OCI-LY7 (cell line): ENCODE results near the gene PDE12. TPM values are rescaled to one million over a fixed set of nuclear protein-coding genes. Genes with fewer than 3 reads are reported as not detected.

Experiments used
- BruUV-seq: library from RNA; stranded (reverse); fragments of 400-500 nt; replicated peaks from 2 replicates; lab custom pipeline; 2021; lab: Mats Ljungman, UMichigan
- CTCF ChIA-PET: fragments of 300-600 bp; sonication (Branson Sonifier 250); formaldehyde crosslinking; loops from one replicate; lab custom pipeline; 2022; ENCODE audit warnings: antibody characterized with exemption; ENCODE audit not compliant: unreplicated experiment; lab: Charles Lee
- POLR2A ChIA-PET: fragments of 300-600 bp; sonication (Branson Sonifier 250); formaldehyde crosslinking; loops from one replicate; lab custom pipeline; 2022; ENCODE audit warnings: antibody characterized with exemption; lab: Charles Lee
- DNase-seq: peaks from one replicate; pipeline ENCODE4 v3.0.0-alpha.2; 2015; ENCODE audit warnings: low spot score
- H2AFZ ChIP-seq: fragments of 200-600 bp; sonication (generic), shearing (Covaris generic); 2 replicates; pipeline ENCODE4 v1.6.1; 2014; ENCODE audit warnings: mild to moderate bottlenecking, antibody characterized with exemption, low read length, moderate library complexity
- H3K27ac ChIP-seq: fragments of 200-600 bp; sonication (generic); 2 replicates; pipeline ENCODE4 v1.5.1; 2014; ENCODE audit warnings: mixed run types, low read depth, mild to moderate bottlenecking, moderate library complexity, low read length, inconsistent platforms; ENCODE audit not compliant: poor library complexity, severe bottlenecking
- H3K36me3 ChIP-seq: fragments of 200-600 bp; sonication (generic); 2 replicates; pipeline ENCODE4 v1.6.1; 2014; ENCODE audit warnings: mild to moderate bottlenecking, antibody characterized with exemption, low read length, moderate library complexity, mixed read lengths; ENCODE audit not compliant: insufficient read depth
- H3K4me1 ChIP-seq: fragments of 200-600 bp; sonication (generic); 2 replicates; pipeline ENCODE4 v1.5.1; 2014; ENCODE audit warnings: mild to moderate bottlenecking, low read length; ENCODE audit not compliant: insufficient read depth, poor library complexity, severe bottlenecking
- H3K4me2 ChIP-seq: fragments of 200-600 bp; sonication (generic); 2 replicates; pipeline ENCODE4 v1.6.1; 2014; ENCODE audit warnings: mild to moderate bottlenecking, low read length
- H3K4me3 ChIP-seq: fragments of 200-600 bp; sonication (generic); 2 replicates; pipeline ENCODE4 v1.5.1; 2014; ENCODE audit warnings: mild to moderate bottlenecking, low read depth, low read length; ENCODE audit not compliant: poor library complexity, severe bottlenecking
- H3K79me2 ChIP-seq: fragments of 200-600 bp; sonication (generic); 2 replicates; pipeline ENCODE4 v1.6.1; 2016; ENCODE audit warnings: low read depth, mild to moderate bottlenecking, low read length, moderate library complexity, mixed read lengths; ENCODE audit not compliant: insufficient read depth
- H3K9me2 ChIP-seq: fragments of 200-600 bp; sonication (generic); 2 replicates; pipeline ENCODE4 v1.6.1; 2016; ENCODE audit warnings: mild to moderate bottlenecking, low read length, mixed read lengths; ENCODE audit not compliant: insufficient read depth
- H3K9me3 ChIP-seq: fragments of 200-600 bp; sonication (generic); 2 replicates; pipeline ENCODE4 v1.6.1; 2014; ENCODE audit warnings: mild to moderate bottlenecking, mixed run types, low read length, mixed read lengths
- H4K20me1 ChIP-seq: fragments of 200-600 bp; sonication (generic); 2 replicates; pipeline ENCODE4 v1.6.1; 2014; ENCODE audit warnings: mild to moderate bottlenecking, antibody characterized with exemption, low read length, moderate library complexity, mixed read lengths; ENCODE audit not compliant: insufficient read depth
- CTCF ChIP-seq: fragments of 200-600 bp; sonication (generic); conservative IDR thresholded peaks from 2 replicates; pipeline ENCODE4 v1.5.1; 2014; ENCODE audit warnings: mild to moderate bottlenecking, antibody characterized with exemption, low read length, moderate library complexity, mixed read lengths
- EZH2phosphoT487 ChIP-seq: fragments of 200-600 bp; sonication (generic); IDR thresholded peaks from 2 replicates; pipeline ENCODE4 v1.6.1; 2018; ENCODE audit warnings: low read depth, borderline replicate concordance, mild to moderate bottlenecking, mixed run types, antibody characterized with exemption, low read length, moderate library complexity, mixed read lengths
- intact Hi-C: fragments of 100-400 bp; cut with micrococcal nuclease; formaldehyde crosslinking; loops from one replicate; pipeline ENCODE4 v1.10.0; 2022; ENCODE audit not compliant: unreplicated experiment
- total RNA-seq, 2 experiments: library from RNA; depleted of rRNA in 1 of 2; stranded (reverse); fragments of >200 nt in 1 of 2; shearing (Covaris generic) in 1 of 2; gene quantifications; 2 replicates each; pipeline ENCODE4 v1.2.3, GENCODE V29; 2014 to 2022

The PDE12 gene
- total RNA-seq, 2 experiments from 2014 or later = 19.3 to 29.7 TPM

GRCh38 chr3:57594144-57594543 lies 38.1 kb downstream of the PDE12 start:
- Histone ChIP-seq H3K9me3 (0 out of 2 replicates have a peak, but pooled peaks cover 4% of the 10 kb centered on the region), H3K79me2 (peaks cover 89% of the 10 kb centered on the region), H3K4me2 (peak overlapping the region; percentile 94), H4K20me1 (peaks cover 32% of the 10 kb centered on the region), H3K27ac (no peak overlapping the region), H3K4me3 (no peak overlapping the region), H3K4me1 (peaks cover 27% of the 10 kb centered on the region), H2AFZ (no peak overlapping the region), H3K36me3 (peaks cover 54% of the 10 kb centered on the region), H3K9me2 (no peaks in the 10 kb centered on the region)
- no peak for TF ChIP-seq EZH2phosphoT487
- TF ChIP-seq CTCF = no peak
- CTCF ChIA-PET = no interaction called here
- BruUV-seq = no TSS peak
- no peak for DNase-seq
- intact Hi-C loops = no loop called here
- POLR2A ChIA-PET = interaction anchor here (0.7 to 0.8 kb wide), 2 partner anchors 17 to 577 kb away, joined by 3 read pairs; no protein-coding TSS in a partner anchor

GRCh38 chr3:57594576-57594975 lies 38.5 kb downstream of the PDE12 start:
- CTCF ChIA-PET = no interaction called here
- POLR2A ChIA-PET = interaction anchor here (0.7 to 0.8 kb wide), 2 partner anchors 18 to 578 kb away, joined by 3 read pairs; no protein-coding TSS in a partner anchor
- 0 out of 2 replicates have a peak, but pooled peaks cover 4% of the 10 kb centered on the region for H3K9me3 ChIP-seq
- H2AFZ ChIP-seq = no peak overlapping the region
- H3K9me2 ChIP-seq = no peaks in the 10 kb centered on the region
- DNase-seq = no peak
- H3K4me1 ChIP-seq = peaks cover 32% of the 10 kb centered on the region
- peaks cover 89% of the 10 kb centered on the region for H3K79me2 ChIP-seq
- peaks cover 52% of the 10 kb centered on the region for H3K36me3 ChIP-seq
- no TSS peak for BruUV-seq
- H3K4me3 ChIP-seq = peak overlapping the region; percentile 90
- H3K27ac ChIP-seq = no peak overlapping the region
- intact Hi-C loops = no loop called here
- H4K20me1 ChIP-seq = peaks cover 32% of the 10 kb centered on the region
- H3K4me2 ChIP-seq = peak overlapping the region; percentile 94
- TF ChIP-seq CTCF = no peak
- no peak for TF ChIP-seq EZH2phosphoT487

GRCh38 chr3:57596495-57597126 lies 40.5 kb downstream of the PDE12 start:
- Histone ChIP-seq H3K27ac (peak overlapping the region; percentile 69), H3K9me2 (no peaks in the 10 kb centered on the region), H3K4me3 (peak overlapping the region; percentile 90), H3K79me2 (peaks cover 71% of the 10 kb centered on the region), H2AFZ (peak overlapping the region; percentile 40; the same call in 1 of the 2 replicates), H3K9me3 (no peaks in the 10 kb centered on the region), H3K4me2 (peak overlapping the region; percentile 94), H3K4me1 (peaks cover 32% of the 10 kb centered on the region), H3K36me3 (peaks cover 41% of the 10 kb centered on the region), H4K20me1 (peaks cover 32% of the 10 kb centered on the region)
- BruUV-seq = no TSS peak
- intact Hi-C loops = loop anchor here (1.0 to 2.0 kb wide), 4 partner anchors 39 to 368 kb away; partner anchors contain the start of gene SLMAP
- POLR2A ChIA-PET = interaction anchor here (0.7 to 2.1 kb wide), 6 partner anchors 14 to 162 kb away, joined by 3 to 7 read pairs (median 6); partner anchors contain the start of gene PDE12
- TF ChIP-seq EZH2phosphoT487 (no peak), CTCF (no peak)
- CTCF ChIA-PET = interaction anchor here (0.6 kb wide), 1 partner anchor 864 kb away, joined by 3 read pairs; no protein-coding TSS in a partner anchor
- peak; percentile 34 for DNase-seq
